Upper lobe of left lung (tissue), 6 donors: ENCODE results near the gene ACSBG1. TPM values are rescaled to one million over a fixed set of nuclear protein-coding genes. Genes with fewer than 3 reads are reported as not detected.
A peak's percentile ranks its signal among the peaks of the same experiment; 100 is the strongest.

Experiments
- ATAC-seq, 2 donors: fragments of 200-7000 bp; cut with Tn5 transposase; one replicate each; pipeline ENCODE4 v1.9.1; 2022; ENCODE audit warnings: mild to moderate bottlenecking in 2 of 2, moderate library complexity in 2 of 2; ENCODE audit not compliant: low FRiP score in 2 of 2
- DNase-seq, 2 donors: peaks; one replicate each; pipeline ENCODE4 v3.0.0-alpha.2; 2019 to 2020
- H3K27ac ChIP-seq, 4 donors: fragments of 200-600 bp; sonication (generic); one replicate each; pipeline ENCODE4 v1.5.1; 2016 to 2019
- H3K27me3 ChIP-seq, 4 donors: fragments of 200-600 bp; sonication (generic); one replicate each; pipeline ENCODE4 v1.5.1; 2017 to 2019
- H3K36me3 ChIP-seq, 4 donors: fragments of 200-600 bp; sonication (generic); one replicate each; pipeline ENCODE4 v1.5.1; 2016 to 2019
- H3K4me1 ChIP-seq, 4 donors: fragments of 200-600 bp; sonication (generic); one replicate each; pipeline ENCODE4 v1.5.1; 2018 to 2019
- H3K4me3 ChIP-seq, 4 donors: fragments of 200-600 bp; sonication (generic); one replicate each; pipeline ENCODE4 v1.5.1; 2017 to 2019; ENCODE audit warnings: mild to moderate bottlenecking in 2 of 4, moderate library complexity in 1 of 4
- H3K9me3 ChIP-seq, 4 donors: fragments of 200-600 bp; sonication (generic); one replicate each; pipeline ENCODE4 v1.5.1; 2018 to 2019
- CTCF ChIP-seq, 6 experiments: fragments of 450-650 bp in 4 of 6; fragments of 200-600 bp in 2 of 6; sonication (generic) in 2 of 6; IDR thresholded peaks; one replicate each; pipeline ENCODE4 v1.5.1; 2016 to 2019; ENCODE audit warnings: antibody characterized with exemption in 6 of 6
- EP300 ChIP-seq, 4 donors: sonication (generic); formaldehyde crosslinking; IDR thresholded peaks; one replicate each; pipeline ENCODE4 v1.5.1; 2017; ENCODE audit warnings: antibody characterized with exemption in 4 of 4, control low read depth in 2 of 4
- POLR2A ChIP-seq, 4 donors: fragments of 450-650 bp; IDR thresholded peaks; one replicate each; pipeline ENCODE4 v1.5.1; 2016 to 2017; ENCODE audit warnings: antibody characterized with exemption in 4 of 4, mild to moderate bottlenecking in 2 of 4
- POLR2AphosphoS5 ChIP-seq, 2 donors: sonication (generic); formaldehyde crosslinking; IDR thresholded peaks; one replicate each; pipeline ENCODE4 v1.5.1; 2017; ENCODE audit warnings: antibody characterized with exemption in 2 of 2
- WGBS, 2 donors: methylation state at CpG; one replicate each; pipeline ENCODE4 v1.1.5; 2017 to 2018; 5-methylcytosine and 5-hydroxymethylcytosine counted together
- total RNA-seq, 6 donors: library from RNA; depleted of rRNA in 4 of 6; stranded (reverse); fragments of >200 nt in 4 of 6; gene quantifications; one replicate each; pipeline versions ENCODE4 v1.1.0 to v1.2.1, GENCODE V29; 2016 to 2021
- donor health status: DM: no; HTN: no; CAD: no; lungs with moderate emphysema.
- donor health status: DM: no; HTN: yes; CAD: no; lungs with severe emphysema.

Gene ACSBG1
- total RNA-seq, 6 donors from 2014 or later, result 0.22 to 7.3 (median 2.3) TPM; not detected in 1

- Histone ChIP-seq H3K4me3 (no peak overlapping the region), H3K9me3 (no peaks in the 10 kb centered on the region), H3K36me3 (no peaks in the 10 kb centered on the region), H3K27me3 (no peaks in the 10 kb centered on the region), H3K4me1 (peaks cover 0 to 3% (median 0%) of the 10 kb centered on the region in 4 donors), H3K27ac (no peak overlapping the region)
- TF ChIP-seq POLR2A (IDR thresholded peaks at IDR 0.05) (no peak), POLR2AphosphoS5 (IDR thresholded peaks at IDR 0.05) (no peak), EP300 (IDR thresholded peaks at IDR 0.05) (no peak), CTCF (IDR thresholded peaks at IDR 0.05) (no peak)
- WGBS, 2 donors, result 87 to 98% methylated on average over 7 to 8 of the region's 10 CpGs
- ATAC-seq (no peak), DNase-seq (no peak)
Measured at GRCh38 chr15:78205856-78206255, 28.5 kb downstream of the ACSBG1 start.

GRCh38 chr15:78205337-78205736, 29.0 kb downstream of the ACSBG1 start:
- peaks cover 0 to 3% (median 0%) of the 10 kb centered on the region in 4 donors for H3K4me1 ChIP-seq
- no peak for ATAC-seq
- no peaks in the 10 kb centered on the region for H3K36me3 ChIP-seq
- no peak for DNase-seq
- no peak overlapping the region for H3K4me3 ChIP-seq
- no peak for TF ChIP-seq CTCF (IDR thresholded peaks at IDR 0.05)
- TF ChIP-seq POLR2A (IDR thresholded peaks at IDR 0.05), result no peak
- no peak for TF ChIP-seq EP300 (IDR thresholded peaks at IDR 0.05)
- TF ChIP-seq POLR2AphosphoS5 (IDR thresholded peaks at IDR 0.05), result no peak
- H3K27ac ChIP-seq, result no peak overlapping the region
- no peaks in the 10 kb centered on the region for H3K9me3 ChIP-seq
- WGBS, 2 donors, result 50 to 91% methylated on average over 1 of the region's 1 CpG
- no peaks in the 10 kb centered on the region for H3K27me3 ChIP-seq

- no peak overlapping the region for H3K4me3 ChIP-seq
- DNase-seq (peak in 1 of 2 donors; percentile 19), ATAC-seq (no peak)
- peaks cover 0 to 3% (median 0%) of the 10 kb centered on the region in 4 donors for H3K4me1 ChIP-seq
- no peaks in the 10 kb centered on the region for H3K36me3 ChIP-seq
- TF ChIP-seq CTCF (IDR thresholded peaks at IDR 0.05), result no peak
- no peak for TF ChIP-seq POLR2AphosphoS5 (IDR thresholded peaks at IDR 0.05)
- no peak for TF ChIP-seq POLR2A (IDR thresholded peaks at IDR 0.05)
- TF ChIP-seq EP300 (IDR thresholded peaks at IDR 0.05), result no peak
- H3K9me3 ChIP-seq, result no peaks in the 10 kb centered on the region
- no peak overlapping the region for H3K27ac ChIP-seq
- no peaks in the 10 kb centered on the region for H3K27me3 ChIP-seq
- 77 to 82% methylated on average over 16 to 17 of the region's 17 CpGs for WGBS, 2 donors
Measured at GRCh38 chr15:78204351-78205309, 29.7 kb downstream of the ACSBG1 start.

GRCh38 chr15:78203346-78204225, 30.8 kb downstream of the ACSBG1 start:
- 83% methylated on average over 10 to 14 of the region's 14 CpGs for WGBS, 2 donors
- Histone ChIP-seq H3K27ac (no peak overlapping the region), H3K27me3 (no peaks in the 10 kb centered on the region), H3K9me3 (no peaks in the 10 kb centered on the region), H3K4me1 (no peaks in the 10 kb centered on the region), H3K4me3 (no peak overlapping the region), H3K36me3 (no peaks in the 10 kb centered on the region)
- ATAC-seq (no peak), DNase-seq (peak; percentile 10 to 44)
- no peak for TF ChIP-seq POLR2A (IDR thresholded peaks at IDR 0.05)
- no peak for TF ChIP-seq CTCF (IDR thresholded peaks at IDR 0.05)
- TF ChIP-seq POLR2AphosphoS5 (IDR thresholded peaks at IDR 0.05), result no peak
- no peak for TF ChIP-seq EP300 (IDR thresholded peaks at IDR 0.05)
